Caco-2 (cell line): ENCODE data around the gene AHNAK2. TPM values are rescaled to one million over a fixed set of nuclear protein-coding genes. Genes with fewer than 3 reads are reported as not detected.

ENCODE experiments used
- BruUV-seq: library from RNA; stranded (reverse); fragments of 400-500 nt; replicated peaks from 2 replicates; lab custom pipeline; 2021; lab: Mats Ljungman, UMichigan
- CTCF ChIA-PET: fragments of 300-600 bp; sonication (Branson Sonifier 250); formaldehyde crosslinking; loops from one replicate; lab custom pipeline; 2022; ENCODE audit warnings: antibody characterized with exemption; lab: Charles Lee
- POLR2A ChIA-PET: fragments of 300-600 bp; sonication (Branson Sonifier 250); formaldehyde crosslinking; loops from one replicate; lab custom pipeline; 2022; ENCODE audit warnings: antibody characterized with exemption; lab: Charles Lee
- DNase-seq, 2 experiments: peaks; one replicate each; pipeline versions ENCODE4 v3.0.0 to v3.0.0-alpha.2; 2020 to 2022
- H3K27me3 ChIP-seq: replicated peaks from 2 replicates; pipeline ENCODE4 v1.6.0; 2011; ENCODE audit warnings: low read length; ENCODE audit not compliant: control insufficient read depth, insufficient read depth
- H3K36me3 ChIP-seq: 2 replicates; pipeline ENCODE4 v1.5.1; 2011; ENCODE audit warnings: low read length; ENCODE audit not compliant: control insufficient read depth, insufficient read depth
- H3K4me1 ChIP-seq: fragments of 250-450 bp; sonication (Bioruptor Pico); 2 replicates; pipeline ENCODE4 v1.5.1; 2020; ENCODE audit warnings: mild to moderate bottlenecking
- H3K4me3 ChIP-seq: 2 replicates; pipeline ENCODE4 v1.5.1; 2011; ENCODE audit warnings: low read depth, mild to moderate bottlenecking, control low read depth, low read length
- H3K9me3 ChIP-seq: fragments of 250-450 bp; sonication (Bioruptor Pico); 2 replicates; pipeline ENCODE4 v1.5.1; 2020; ENCODE audit warnings: mild to moderate bottlenecking, moderate library complexity
- H3K27ac Mint-ChIP-seq: one replicate; pipeline ENCODE4 v1.8.0; 2022; ENCODE audit warnings: mixed read lengths; ENCODE audit not compliant: unreplicated experiment
- H3K27me3 Mint-ChIP-seq: one replicate; pipeline ENCODE4 v1.8.0; 2022; ENCODE audit warnings: mixed read lengths; ENCODE audit not compliant: insufficient read depth, unreplicated experiment
- H3K36me3 Mint-ChIP-seq: one replicate; pipeline ENCODE4 v1.8.0; 2022; ENCODE audit warnings: mild to moderate bottlenecking, mixed read lengths; ENCODE audit not compliant: insufficient read depth, unreplicated experiment
- H3K4me1 Mint-ChIP-seq: one replicate; pipeline ENCODE4 v1.8.0; 2022; ENCODE audit warnings: low read depth, mixed read lengths; ENCODE audit not compliant: unreplicated experiment
- H3K4me3 Mint-ChIP-seq: one replicate; pipeline ENCODE4 v1.8.0; 2022; ENCODE audit warnings: mild to moderate bottlenecking, moderate library complexity, mixed read lengths; ENCODE audit not compliant: unreplicated experiment
- H3K9me3 Mint-ChIP-seq: one replicate; pipeline ENCODE4 v1.8.0; 2022; ENCODE audit warnings: mixed read lengths; ENCODE audit not compliant: unreplicated experiment
- intact Hi-C: fragments of 100-400 bp; cut with micrococcal nuclease; formaldehyde crosslinking; loops from one replicate; pipeline ENCODE4 v1.10.0; 2022; ENCODE audit not compliant: unreplicated experiment
- total RNA-seq: library from RNA; stranded (reverse); gene quantifications from 2 replicates; pipeline ENCODE4 v1.2.3, GENCODE V29; 2022
- TF ChIP-seq, protein P1 (sequence below), 2 experiments: fragments of 200-600 bp in 1 of 2; IDR thresholded peaks; 1 replicate in 1 of 2; 2 replicates in 1 of 2; pipeline versions ENCODE4 v1.5.1 to v1.8.0; 2011 to 2022; ENCODE audit warnings: antibody characterized with exemption in 1 of 2, control low read depth in 1 of 2, inconsistent platforms in 1 of 2, low read depth in 1 of 2, low read length in 1 of 2, mild to moderate bottlenecking in 1 of 2, moderate library complexity in 1 of 2; ENCODE audit not compliant: insufficient read depth in 1 of 2, severe bottlenecking in 1 of 2, unreplicated experiment in 1 of 2

Gene AHNAK2
- total RNA-seq, 1 experiment from 2014 or later, result 0.77 TPM

DNA sequence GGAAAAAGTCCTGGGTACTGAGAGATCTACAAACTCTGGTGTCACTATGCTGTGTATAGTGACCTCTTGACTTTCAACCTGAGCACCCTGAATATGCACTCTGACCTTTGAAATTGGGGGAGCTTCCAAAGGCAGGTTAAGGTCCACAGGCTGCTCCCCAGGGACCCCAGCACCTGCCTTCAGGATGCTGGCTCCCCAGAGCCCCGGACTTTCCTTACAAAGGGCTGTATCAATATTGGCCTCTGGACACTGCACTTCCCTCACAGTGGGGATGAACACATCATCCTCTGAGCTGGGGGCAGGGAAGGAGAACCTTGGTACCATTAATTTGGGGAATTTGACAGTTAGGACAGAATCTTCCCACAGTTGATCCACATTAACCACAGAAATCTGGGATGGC, 39.2 kb downstream of the AHNAK2 start:
- H3K9me3 Mint-ChIP-seq, result no peaks in the 10 kb centered on the region
- no peaks in the 10 kb centered on the region for H3K36me3 Mint-ChIP-seq
- no peak for DNase-seq
- BruUV-seq, result no TSS peak
- Histone ChIP-seq H3K4me3 (no peak overlapping the region), H3K4me1 (no peaks in the 10 kb centered on the region), H3K36me3 (no peaks in the 10 kb centered on the region), H3K9me3 (no peaks in the 10 kb centered on the region), H3K27me3 (peaks cover 3% of the 10 kb centered on the region)
- peaks cover 11% of the 10 kb centered on the region for H3K27me3 Mint-ChIP-seq
- intact Hi-C loops, result no loop called here
- TF ChIP-seq, protein P1, sequence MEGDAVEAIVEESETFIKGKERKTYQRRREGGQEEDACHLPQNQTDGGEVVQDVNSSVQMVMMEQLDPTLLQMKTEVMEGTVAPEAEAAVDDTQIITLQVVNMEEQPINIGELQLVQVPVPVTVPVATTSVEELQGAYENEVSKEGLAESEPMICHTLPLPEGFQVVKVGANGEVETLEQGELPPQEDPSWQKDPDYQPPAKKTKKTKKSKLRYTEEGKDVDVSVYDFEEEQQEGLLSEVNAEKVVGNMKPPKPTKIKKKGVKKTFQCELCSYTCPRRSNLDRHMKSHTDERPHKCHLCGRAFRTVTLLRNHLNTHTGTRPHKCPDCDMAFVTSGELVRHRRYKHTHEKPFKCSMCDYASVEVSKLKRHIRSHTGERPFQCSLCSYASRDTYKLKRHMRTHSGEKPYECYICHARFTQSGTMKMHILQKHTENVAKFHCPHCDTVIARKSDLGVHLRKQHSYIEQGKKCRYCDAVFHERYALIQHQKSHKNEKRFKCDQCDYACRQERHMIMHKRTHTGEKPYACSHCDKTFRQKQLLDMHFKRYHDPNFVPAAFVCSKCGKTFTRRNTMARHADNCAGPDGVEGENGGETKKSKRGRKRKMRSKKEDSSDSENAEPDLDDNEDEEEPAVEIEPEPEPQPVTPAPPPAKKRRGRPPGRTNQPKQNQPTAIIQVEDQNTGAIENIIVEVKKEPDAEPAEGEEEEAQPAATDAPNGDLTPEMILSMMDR (IDR thresholded peaks at IDR 0.05; ENCODE audit: insufficient read depth in 1 of 2, low read depth in 1 of 2, low read length in 1 of 2, severe bottlenecking in 1 of 2, unreplicated experiment in 1 of 2), result no peak
- H3K27ac Mint-ChIP-seq, result no peak overlapping the region
- ChIA-PET CTCF (no interaction called here), POLR2A (no interaction called here)
- H3K4me1 Mint-ChIP-seq, result no peaks in the 10 kb centered on the region
- H3K4me3 Mint-ChIP-seq, result no peak overlapping the region

GRCh38 chr14:104938436-104938835, 39.7 kb downstream of the AHNAK2 start:
- no peaks in the 10 kb centered on the region for H3K9me3 Mint-ChIP-seq
- Histone ChIP-seq H3K4me1 (no peaks in the 10 kb centered on the region), H3K9me3 (no peaks in the 10 kb centered on the region), H3K4me3 (no peak overlapping the region), H3K36me3 (no peaks in the 10 kb centered on the region), H3K27me3 (peaks cover 3% of the 10 kb centered on the region)
- POLR2A ChIA-PET, result no interaction called here
- BruUV-seq, result no TSS peak
- no peaks in the 10 kb centered on the region for H3K4me1 Mint-ChIP-seq
- TF ChIP-seq, protein P1 (IDR thresholded peaks at IDR 0.05; ENCODE audit: insufficient read depth in 1 of 2, low read depth in 1 of 2, low read length in 1 of 2, severe bottlenecking in 1 of 2, unreplicated experiment in 1 of 2), result no peak
- no peaks in the 10 kb centered on the region for H3K36me3 Mint-ChIP-seq
- no peak overlapping the region for H3K27ac Mint-ChIP-seq
- CTCF ChIA-PET, result no interaction called here
- peaks cover 11% of the 10 kb centered on the region for H3K27me3 Mint-ChIP-seq
- H3K4me3 Mint-ChIP-seq, result no peak overlapping the region
- intact Hi-C loops, result no loop called here
- no peak for DNase-seq

DNA sequence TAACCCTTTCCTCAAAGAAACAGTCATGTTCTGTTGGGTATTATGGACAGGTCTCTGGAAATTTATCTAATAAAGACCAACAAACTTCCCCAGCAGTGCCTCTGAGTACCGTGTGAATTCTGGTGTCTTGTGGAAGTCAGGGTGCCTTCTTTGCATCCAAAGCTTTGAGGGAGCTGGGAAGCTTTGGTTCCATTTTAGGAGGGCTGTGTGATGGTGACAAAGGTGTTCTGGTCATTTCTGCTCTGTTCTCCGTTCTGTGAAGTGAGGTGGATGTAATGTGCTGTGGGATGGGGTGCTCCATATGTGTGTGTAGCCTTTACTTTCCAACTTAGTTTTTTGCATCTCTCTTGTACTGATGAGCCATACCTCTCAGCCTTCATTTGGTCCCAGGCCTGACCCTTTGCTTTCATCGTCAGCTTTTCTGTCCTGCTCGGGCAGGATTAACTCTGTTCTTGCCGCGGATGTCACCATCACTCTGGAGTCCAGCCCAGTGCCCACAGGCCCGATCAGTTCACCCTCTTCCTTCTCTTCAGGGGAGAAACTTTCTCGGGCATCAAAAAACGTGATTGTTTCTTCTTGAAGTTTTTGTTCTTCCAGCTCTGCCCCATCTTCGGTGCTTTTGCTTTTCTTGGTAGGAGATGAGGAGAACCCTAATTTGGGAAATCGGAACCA, 40.3 kb downstream of the AHNAK2 start:
- Mint-ChIP-seq H3K36me3 (no peaks in the 10 kb centered on the region), H3K27me3 (peaks cover 11% of the 10 kb centered on the region), H3K9me3 (no peaks in the 10 kb centered on the region), H3K4me1 (no peaks in the 10 kb centered on the region), H3K4me3 (no peak overlapping the region), H3K27ac (no peak overlapping the region)
- ChIA-PET CTCF (interaction anchor here (0.5 to 0.7 kb wide), 3 partner anchors 108 to 324 kb away, joined by 3 to 5 read pairs (median 4); no protein-coding TSS in a partner anchor), POLR2A (no interaction called here)
- Histone ChIP-seq H3K4me1 (0 out of 2 replicates have a peak, but pooled peaks cover 2% of the 10 kb centered on the region), H3K4me3 (no peak overlapping the region), H3K36me3 (no peaks in the 10 kb centered on the region), H3K27me3 (peaks cover 3% of the 10 kb centered on the region), H3K9me3 (no peaks in the 10 kb centered on the region)
- TF ChIP-seq, protein P1 (IDR thresholded peaks at IDR 0.05; ENCODE audit: insufficient read depth in 1 of 2, low read depth in 1 of 2, low read length in 1 of 2, severe bottlenecking in 1 of 2, unreplicated experiment in 1 of 2), result no peak
- no TSS peak for BruUV-seq
- intact Hi-C loops, result no loop called here
- no peak for DNase-seq
